LNCaP clone FGC (cell line): Measurements from ENCODE around the gene RNU7-1.

Experiments used
- DNase-seq: peaks from one replicate; pipeline ENCODE4 v3.0.0-alpha.2; 2011; ENCODE audit warnings: low read depth
- H3K4me3 ChIP-seq: 2 replicates; pipeline ENCODE4 v1.5.1; 2011; ENCODE audit warnings: mild to moderate bottlenecking, low read depth, low read length, control low read depth
- CTCF ChIP-seq: IDR thresholded peaks from 2 replicates; pipeline ENCODE4 v1.5.1; 2012; ENCODE audit warnings: mild to moderate bottlenecking; ENCODE audit not compliant: control insufficient read depth, insufficient read depth; ENCODE audit errors: extremely low read depth

RNU7-1 gene

GRCh38 chr12:6979453-6979852 lies 35.8 kb downstream of the RNU7-1 start:
- no peak for TF ChIP-seq CTCF
- DNase-seq = no peak
- H3K4me3 ChIP-seq = no peak overlapping the region

GRCh38 chr12:6980075-6980474 lies 36.5 kb downstream of the RNU7-1 start:
- no peak for TF ChIP-seq CTCF
- no peak overlapping the region for H3K4me3 ChIP-seq
- no peak for DNase-seq

- DNase-seq = no peak
- no peak for TF ChIP-seq CTCF
- H3K4me3 ChIP-seq = no peak overlapping the region
Measured at GRCh38 chr12:6980740-6981139, 37.1 kb downstream of the RNU7-1 start.

GRCh38 chr12:6981152-6982052 lies 37.8 kb downstream of the RNU7-1 start:
- TF ChIP-seq CTCF = no peak
- DNase-seq = no peak
- H3K4me3 ChIP-seq = no peak overlapping the region

GRCh38 chr12:6982532-6982931 lies 38.9 kb downstream of the RNU7-1 start:
- no peak for TF ChIP-seq CTCF
- DNase-seq = no peak
- H3K4me3 ChIP-seq = no peak overlapping the region

- peak; percentile 89 for DNase-seq
- peak overlapping the region; percentile 37 for H3K4me3 ChIP-seq
- TF ChIP-seq CTCF = no peak
Measured at GRCh38 chr12:6987956-6988553, 44.4 kb downstream of the RNU7-1 start.
